Measurements from ENCODE around the gene CLCA2.

Gene CLCA2

GRCh38 chr1:86504137-86504479 lies 80.1 kb downstream of the CLCA2 start:
- TF ChIP-seq GATA3 (IDR thresholded peaks at IDR 0.05; ENCODE audit: low read depth, low read length) (no peak), GATA2 (IDR thresholded peaks at IDR 0.05; ENCODE audit: low read depth, low read length) (no peak)

- TF ChIP-seq GATA3 (IDR thresholded peaks at IDR 0.05; ENCODE audit: low read depth, low read length) (no peak), GATA2 (IDR thresholded peaks at IDR 0.05; ENCODE audit: low read depth, low read length) (no peak)
These were observed 81.1 kb downstream of the CLCA2 start for GRCh38 chr1:86504895-86505563.

GRCh38 chr1:86505564-86505902 lies 81.6 kb downstream of the CLCA2 start:
- no peak for TF ChIP-seq GATA2 (IDR thresholded peaks at IDR 0.05; ENCODE audit: low read depth, low read length)
- no peak for TF ChIP-seq GATA3 (IDR thresholded peaks at IDR 0.05; ENCODE audit: low read depth, low read length)
